H1 (cell line): ENCODE data around the gene ZNF277. TPM values are rescaled to one million over a fixed set of nuclear protein-coding genes. Genes with fewer than 3 reads are reported as not detected.

Experiments
- CTCF ChIA-PET: fragments of 300-600 bp; sonication (Branson Sonifier 250); formaldehyde crosslinking; loops from one replicate; lab custom pipeline; 2021; ENCODE audit not compliant: partially characterized antibody; lab: Charles Lee
- POLR2A ChIA-PET: fragments of 300-600 bp; sonication (Branson Sonifier 250); formaldehyde crosslinking; loops from one replicate; lab custom pipeline; 2021; ENCODE audit warnings: inconsistent platforms; ENCODE audit not compliant: partially characterized antibody; lab: Charles Lee
- DNase-seq, 2 experiments: peaks; one replicate each; pipeline versions ENCODE4 v3.0.0 to v3.0.0-alpha.2; 2010 to 2022; ENCODE audit warnings: low spot score in 2 of 2, low read depth in 1 of 2, mixed read lengths in 1 of 2
- FAIRE-seq: peaks from 2 replicates; lab custom pipeline; 2011; peaks lifted over from hg19 to GRCh38; lab: Jason Lieb, UNC
- H2AFZ ChIP-seq: 2 replicates; pipeline ENCODE4 v1.8.1; 2012; ENCODE audit warnings: low read length, inconsistent platforms
- H2AK5ac ChIP-seq: 2 replicates; pipeline ENCODE4 v1.6.1; 2013; ENCODE audit warnings: low read depth, low read length
- H2BK120ac ChIP-seq: replicated peaks from 2 replicates; pipeline ENCODE3; 2013; ENCODE audit warnings: low read depth, low read length, inconsistent platforms
- H2BK12ac ChIP-seq: 2 replicates; pipeline ENCODE4 v1.6.1; 2013; ENCODE audit warnings: low read depth, low read length
- H2BK15ac ChIP-seq: 2 replicates; pipeline ENCODE4 v1.6.1; 2013; ENCODE audit warnings: low read length
- H2BK20ac ChIP-seq: 2 replicates; pipeline ENCODE4 v1.6.1; 2013; ENCODE audit warnings: low read length
- H2BK5ac ChIP-seq: 2 replicates; pipeline ENCODE4 v1.6.1; 2013; ENCODE audit warnings: low read depth, low read length
- H3K14ac ChIP-seq: 2 replicates; pipeline ENCODE4 v1.6.1; 2013; ENCODE audit warnings: inconsistent platforms; ENCODE audit not compliant: insufficient read length
- H3K18ac ChIP-seq: 2 replicates; pipeline ENCODE4 v1.6.1; 2013; ENCODE audit warnings: low read length; ENCODE audit errors: extremely low read depth
- H3K23ac ChIP-seq: 2 replicates; pipeline ENCODE4 v1.6.1; 2013; ENCODE audit warnings: inconsistent platforms; ENCODE audit not compliant: insufficient read length
- H3K23me2 ChIP-seq: 2 replicates; pipeline ENCODE4 v1.6.1; 2013; ENCODE audit warnings: low read depth, low read length
- H3K27ac ChIP-seq: 2 replicates; pipeline ENCODE4 v1.6.1; 2011; ENCODE audit warnings: low read depth, low read length, inconsistent platforms
- H3K27me3 ChIP-seq, 4 experiments: replicated peaks in 1 of 4; 1 replicate in 1 of 4; 2 replicates in 3 of 4; pipeline versions ENCODE4 v1.6.1 to v1.8.1; 2011 to 2013; ENCODE audit warnings: low read length in 3 of 4, mild to moderate bottlenecking in 3 of 4, inconsistent platforms in 2 of 4, mixed read lengths in 2 of 4, moderate library complexity in 1 of 4; ENCODE audit not compliant: control insufficient read depth in 3 of 4, insufficient read depth in 3 of 4; ENCODE audit errors: extremely low read depth in 1 of 4
- H3K36me3 ChIP-seq, 4 experiments: 2 replicates each; pipeline versions ENCODE4 v1.6.1 to v1.8.1; 2011 to 2013; ENCODE audit warnings: mild to moderate bottlenecking in 4 of 4, low read length in 3 of 4, moderate library complexity in 2 of 4, control low read depth in 1 of 4, inconsistent platforms in 1 of 4; ENCODE audit not compliant: insufficient read depth in 4 of 4, control insufficient read depth in 2 of 4
- H3K4ac ChIP-seq: replicated peaks from 2 replicates; pipeline ENCODE3; 2013; ENCODE audit warnings: low read length, low read depth, mixed read lengths, inconsistent platforms; ENCODE audit not compliant: insufficient read length
- H3K4me1 ChIP-seq, 4 experiments: replicated peaks in 1 of 4; 1 replicate in 1 of 4; 2 replicates in 3 of 4; pipeline versions ENCODE4 v1.6.1 to v1.8.1; 2011 to 2013; ENCODE audit warnings: low read length in 3 of 4, inconsistent platforms in 2 of 4, mixed read lengths in 1 of 4; ENCODE audit not compliant: insufficient read depth in 4 of 4, control insufficient read depth in 3 of 4
- H3K4me2 ChIP-seq, 2 experiments: 2 replicates each; pipeline versions ENCODE4 v1.6.1 to v1.8.1; 2011 to 2013; ENCODE audit warnings: low read depth in 2 of 2, low read length in 2 of 2, control low read depth in 1 of 2, inconsistent platforms in 1 of 2, mild to moderate bottlenecking in 1 of 2; ENCODE audit not compliant: insufficient read depth in 1 of 2
- H3K4me3 ChIP-seq, 4 experiments: fragments of 200-600, 300-600 bp in 1 of 4; sonication (generic), shearing (Covaris generic), sonication (Bioruptor Twin) in 1 of 4; 2 replicates each; pipeline versions ENCODE4 v1.5.1 to v1.8.1; 2011 to 2016; ENCODE audit warnings: low read length in 4 of 4, low read depth in 3 of 4, control low read depth in 2 of 4, inconsistent platforms in 2 of 4, mild to moderate bottlenecking in 2 of 4, mixed read lengths in 1 of 4, moderate library complexity in 1 of 4; ENCODE audit not compliant: insufficient read depth in 2 of 4; ENCODE audit errors: extremely low read depth in 1 of 4
- H3K56ac ChIP-seq: replicated peaks from 2 replicates; pipeline ENCODE3; 2013; ENCODE audit warnings: low read depth, mild to moderate bottlenecking, mixed read lengths, low read length, inconsistent platforms; ENCODE audit not compliant: insufficient read length
- H3K79me1 ChIP-seq: 2 replicates; pipeline ENCODE4 v1.6.1; 2013; ENCODE audit warnings: low read depth, low read length, control low read depth
- H3K79me2 ChIP-seq, 2 experiments: 2 replicates each; pipeline versions ENCODE4 v1.6.1 to v1.8.1; 2012 to 2013; ENCODE audit warnings: low read length in 2 of 2, mild to moderate bottlenecking in 2 of 2, inconsistent platforms in 1 of 2; ENCODE audit not compliant: insufficient read depth in 2 of 2, control insufficient read depth in 1 of 2
- H3K9ac ChIP-seq, 4 experiments: replicated peaks in 1 of 4; 1 replicate in 1 of 4; 2 replicates in 3 of 4; pipeline versions ENCODE4 v1.6.1 to v1.8.1; 2011 to 2013; ENCODE audit warnings: low read depth in 3 of 4, low read length in 3 of 4, control low read depth in 2 of 4, mild to moderate bottlenecking in 2 of 4, moderate library complexity in 2 of 4, inconsistent platforms in 1 of 4; ENCODE audit errors: extremely low read depth in 1 of 4
- H3K9me3 ChIP-seq, 2 experiments: 2 replicates each; pipeline versions ENCODE4 v1.6.1 to v1.8.1; 2012 to 2013; ENCODE audit warnings: mild to moderate bottlenecking in 2 of 2, moderate library complexity in 2 of 2, control low read depth in 1 of 2, inconsistent platforms in 1 of 2, low read depth in 1 of 2, low read length in 1 of 2, mixed read lengths in 1 of 2; ENCODE audit not compliant: insufficient read depth in 2 of 2
- H4K20me1 ChIP-seq, 2 experiments: replicated peaks in 1 of 2; 2 replicates each; pipeline versions ENCODE3 to v1.8.1; 2011 to 2013; ENCODE audit warnings: inconsistent platforms in 2 of 2, low read length in 2 of 2, mild to moderate bottlenecking in 1 of 2; ENCODE audit not compliant: insufficient read depth in 2 of 2, control insufficient read depth in 1 of 2
- H4K5ac ChIP-seq: 2 replicates; pipeline ENCODE4 v1.6.1; 2013; ENCODE audit warnings: low read length, low read depth, mixed read lengths, inconsistent platforms; ENCODE audit not compliant: insufficient read length
- H4K8ac ChIP-seq: 2 replicates; pipeline ENCODE4 v1.8.0; 2013; ENCODE audit warnings: mild to moderate bottlenecking, moderate library complexity, low read length, inconsistent platforms; ENCODE audit not compliant: insufficient read depth; ENCODE audit errors: extremely low read depth
- H4K91ac ChIP-seq: replicated peaks from 2 replicates; pipeline ENCODE3; 2013; ENCODE audit warnings: low read length, mixed read lengths, inconsistent platforms; ENCODE audit not compliant: insufficient read length
- CREB1 ChIP-seq: IDR thresholded peaks from 2 replicates; pipeline ENCODE4 v1.6.1; 2012; ENCODE audit warnings: inconsistent platforms
- RAD21 ChIP-seq, 2 experiments: IDR thresholded peaks in 1 of 2; conservative IDR thresholded peaks in 1 of 2; 2 replicates each; pipeline ENCODE4 v1.6.1; 2011; ENCODE audit warnings: low read depth in 2 of 2, low read length in 2 of 2, improper control_type of control experiment in 1 of 2, inconsistent platforms in 1 of 2, mild to moderate bottlenecking in 1 of 2, moderate library complexity in 1 of 2
- RFX5 ChIP-seq: IDR thresholded peaks from 2 replicates; pipeline ENCODE4 v1.6.1; 2011; ENCODE audit warnings: low read depth, low read length, improper control_type of control experiment, borderline replicate concordance
- RNF2 ChIP-seq: fragments of 200-900, 300-1000 bp; sonication (generic); IDR thresholded peaks from 2 replicates; pipeline ENCODE4 v1.7.1; 2016; ENCODE audit warnings: borderline replicate concordance, low read depth, mild to moderate bottlenecking, antibody characterized with exemption, low read length; ENCODE audit not compliant: poor library complexity, severe bottlenecking; ENCODE audit errors: missing control alignments
- TBP ChIP-seq: IDR thresholded peaks from 2 replicates; pipeline ENCODE4 v1.6.1; 2011; ENCODE audit warnings: low read depth, low read length, improper control_type of control experiment
- WGBS, 2 experiments: shearing (Covaris generic) in 1 of 2; methylation state at CpG; one replicate each; pipeline versions ENCODE4 v1.1.6 to v1.1.7; 2013 to 2015; ENCODE audit warnings: low lambda C conversion rate in 2 of 2, mixed read lengths in 2 of 2, inconsistent platforms in 1 of 2, low coverage in 1 of 2, missing lambda C conversion rate in 1 of 2; ENCODE audit not compliant: insufficient replicate concordance in 2 of 2, insufficient coverage in 1 of 2, insufficient read length in 1 of 2; ENCODE audit errors: extremely low coverage in 1 of 2, missing lambda C conversion rate in 1 of 2; 5-methylcytosine and 5-hydroxymethylcytosine counted together
- polyA plus RNA-seq, 7 experiments: library from polyadenylated mRNA; depleted of rRNA in 3 of 7; stranded (reverse) in 5 of 7; unstranded in 2 of 7; fragments of >200 nt in 5 of 7; fragments of 200-250 nt in 2 of 7; gene quantifications; 1 replicate in 5 of 7; 2 replicates in 1 of 7; 4 replicates in 1 of 7; pipeline versions ENCODE4 v1.2.1 to v1.2.3, GENCODE V29; 2011 to 2013; ENCODE audit warnings: missing spikeins in 2 of 7, mixed read lengths in 2 of 7
- total RNA-seq: library from RNA; stranded (reverse); fragmentation: NEBNext Ultra II Directional; extraction: Animal tissue kit (Norgen Biotek cat#: 25700); gene quantifications from 2 replicates; pipeline ENCODE4 v1.2.1, GENCODE V29; 2021

The ZNF277 gene
- total and polyA plus RNA-seq, 2 of the 8 experiments (the other 6 are each of a cell fraction or from before 2014, with no cell fraction given) = 5.1 to 21.7 TPM

DNA sequence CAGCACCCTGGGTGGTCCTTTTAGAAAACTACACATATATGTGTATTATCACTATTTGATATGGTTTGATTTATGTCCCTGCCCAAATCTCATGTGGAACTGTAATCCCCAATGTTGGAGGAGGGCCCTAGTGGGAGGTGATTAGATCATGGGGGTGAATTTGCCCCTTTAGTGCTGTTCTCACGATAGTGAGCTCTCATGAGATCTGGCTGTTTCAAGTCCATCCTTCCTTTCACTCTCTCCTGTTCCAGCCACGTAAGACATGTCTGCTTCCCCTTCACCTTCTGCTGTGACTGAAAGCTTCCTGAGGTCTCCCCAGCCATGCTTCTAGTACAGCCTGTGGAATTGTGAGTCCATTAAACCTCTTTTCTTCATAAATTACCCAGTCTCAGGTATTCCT, 37.6 kb upstream of the ZNF277 start:
- Histone ChIP-seq H3K23me2 (no peaks in the 10 kb centered on the region; the same call in 1 of the 2 replicates), H2BK12ac (no peak overlapping the region), H3K23ac (no peak overlapping the region), H3K4ac (no peak overlapping the region), H4K5ac (no peak overlapping the region), H3K4me2 (no peak overlapping the region), H3K4me3 (no peak overlapping the region), H2BK20ac (no peak overlapping the region), H3K18ac (no peak overlapping the region), H2AK5ac (no peak overlapping the region), H2BK15ac (no peak overlapping the region), H2BK120ac (no peak overlapping the region), H3K27me3 (no peaks in the 10 kb centered on the region), H4K91ac (no peak overlapping the region), H3K79me2 (peaks cover 0 to 36% of the 10 kb centered on the region in 2 experiments; a peak in 2 of 4 replicates), H3K4me1 (peaks cover 0 to 2% (median 0%) of the 10 kb centered on the region in 4 experiments; a peak in 1 of 7 replicates), H3K27ac (no peak overlapping the region), H3K56ac (no peak overlapping the region), H4K20me1 (no peaks in the 10 kb centered on the region), H3K14ac (no peak overlapping the region), H2AFZ (no peak overlapping the region), H3K9ac (no peak overlapping the region), H2BK5ac (no peak overlapping the region), H3K79me1 (peaks cover 5% of the 10 kb centered on the region; the same call in 1 of the 2 replicates), H3K36me3 (no peaks in the 10 kb centered on the region), H3K9me3 (no peaks in the 10 kb centered on the region), H4K8ac (no peak overlapping the region)
- FAIRE-seq (no peak), DNase-seq (no peak)
- TF ChIP-seq RAD21 (IDR thresholded peaks at IDR 0.05 in 1 of 2, conservative IDR thresholded peaks at IDR 0.05 in 1 of 2; ENCODE audit: low read depth in 2 of 2, low read length in 2 of 2) = no peak
- no peak for TF ChIP-seq RFX5
- no peak for TF ChIP-seq TBP
- no peak for TF ChIP-seq RNF2
- no peak for TF ChIP-seq CREB1
- 87% methylated on average over 2 of the region's 2 CpGs; no CpG with 5 or more reads in 1 of the 2 experiments for WGBS, 2 experiments
- CTCF ChIA-PET = interaction anchor here (0.9 to 1.7 kb wide), 2 partner anchors 91 to 405 kb away, joined by 3 read pairs; no protein-coding TSS in a partner anchor
- POLR2A ChIA-PET = no interaction called here
